Measurements from ENCODE around the gene USO1. TPM values are rescaled to one million over a fixed set of nuclear protein-coding genes. Genes with fewer than 3 reads are reported as not detected.
"Not testable (repeated sequence)": the region's sequence is repeated elsewhere in the genome, so short reads cannot be mapped to it uniquely, and the experiment has no call there.

Gene USO1
- total RNA-seq, 1 donor from 2014 or later, result 48.5 TPM

- no peaks in the 10 kb centered on the region for H3K4me1 Mint-ChIP-seq (ENCODE audit: unreplicated experiment)
- no peak overlapping the region for H3K27ac Mint-ChIP-seq (ENCODE audit: unreplicated experiment)
- H3K27me3 Mint-ChIP-seq (ENCODE audit: unreplicated experiment), result no peaks in the 10 kb centered on the region
- H3K9me3 Mint-ChIP-seq (ENCODE audit: unreplicated experiment), result no peaks in the 10 kb centered on the region
- H3K36me3 Mint-ChIP-seq (ENCODE audit: low read depth, unreplicated experiment), result no peaks in the 10 kb centered on the region
- no peak for DNase-seq (ENCODE audit: low spot score)
- TF ChIP-seq CTCF (IDR thresholded peaks at IDR 0.05; ENCODE audit: unreplicated experiment), result no peak
- H3K4me3 Mint-ChIP-seq (ENCODE audit: unreplicated experiment), result no peak overlapping the region
These were observed 44.4 kb upstream of the USO1 start for GRCh38 chr4:75679876-75680575.

GRCh38 chr4:75683482-75684155, 40.8 kb upstream of the USO1 start:
- no peak overlapping the region for H3K27ac Mint-ChIP-seq (ENCODE audit: unreplicated experiment)
- no peaks in the 10 kb centered on the region for H3K9me3 Mint-ChIP-seq (ENCODE audit: unreplicated experiment)
- no peak overlapping the region for H3K4me3 Mint-ChIP-seq (ENCODE audit: unreplicated experiment)
- no peaks in the 10 kb centered on the region for H3K36me3 Mint-ChIP-seq (ENCODE audit: low read depth, unreplicated experiment)
- peaks cover 3% of the 10 kb centered on the region for H3K27me3 Mint-ChIP-seq (ENCODE audit: unreplicated experiment)
- H3K4me1 Mint-ChIP-seq (ENCODE audit: unreplicated experiment), result no peaks in the 10 kb centered on the region
- DNase-seq (ENCODE audit: low spot score), result no peak
- no peak for TF ChIP-seq CTCF (IDR thresholded peaks at IDR 0.05; ENCODE audit: unreplicated experiment)

GRCh38 chr4:75685546-75686189, 38.7 kb upstream of the USO1 start:
- no peak overlapping the region for H3K4me3 Mint-ChIP-seq (ENCODE audit: unreplicated experiment)
- no peaks in the 10 kb centered on the region for H3K36me3 Mint-ChIP-seq (ENCODE audit: low read depth, unreplicated experiment)
- peaks cover 6% of the 10 kb centered on the region for H3K27me3 Mint-ChIP-seq (ENCODE audit: unreplicated experiment)
- H3K27ac Mint-ChIP-seq (ENCODE audit: unreplicated experiment), result no peak overlapping the region
- H3K9me3 Mint-ChIP-seq (ENCODE audit: unreplicated experiment), result no peaks in the 10 kb centered on the region
- no peak for DNase-seq (ENCODE audit: low spot score)
- H3K4me1 Mint-ChIP-seq (ENCODE audit: unreplicated experiment), result no peaks in the 10 kb centered on the region
- no peak for TF ChIP-seq CTCF (IDR thresholded peaks at IDR 0.05; ENCODE audit: unreplicated experiment)

GRCh38 chr4:75686346-75686745, 38.0 kb upstream of the USO1 start:
- Mint-ChIP-seq H3K27me3 (ENCODE audit: unreplicated experiment) (peaks cover 6% of the 10 kb centered on the region), H3K36me3 (ENCODE audit: low read depth, unreplicated experiment) (no peaks in the 10 kb centered on the region), H3K4me3 (ENCODE audit: unreplicated experiment) (no peak overlapping the region), H3K9me3 (ENCODE audit: unreplicated experiment) (no peaks in the 10 kb centered on the region), H3K27ac (ENCODE audit: unreplicated experiment) (no peak overlapping the region), H3K4me1 (ENCODE audit: unreplicated experiment) (no peaks in the 10 kb centered on the region)
- TF ChIP-seq CTCF (IDR thresholded peaks at IDR 0.05; ENCODE audit: unreplicated experiment), result no peak
- DNase-seq (ENCODE audit: low spot score), result no peak

- not testable (repeated sequence) for H3K27me3 Mint-ChIP-seq (ENCODE audit: unreplicated experiment); DNase-seq (ENCODE audit: low spot score); H3K4me3 Mint-ChIP-seq (ENCODE audit: unreplicated experiment); H3K27ac Mint-ChIP-seq (ENCODE audit: unreplicated experiment); H3K36me3 Mint-ChIP-seq (ENCODE audit: low read depth, unreplicated experiment); H3K4me1 Mint-ChIP-seq (ENCODE audit: unreplicated experiment); H3K9me3 Mint-ChIP-seq (ENCODE audit: unreplicated experiment)
These were observed 37.3 kb upstream of the USO1 start for GRCh38 chr4:75687125-75687524.

GRCh38 chr4:75692066-75692465, 32.3 kb upstream of the USO1 start:
- DNase-seq (ENCODE audit: low spot score); H3K4me3 Mint-ChIP-seq (ENCODE audit: unreplicated experiment); H3K27ac Mint-ChIP-seq (ENCODE audit: unreplicated experiment); H3K36me3 Mint-ChIP-seq (ENCODE audit: low read depth, unreplicated experiment); H3K9me3 Mint-ChIP-seq (ENCODE audit: unreplicated experiment); H3K27me3 Mint-ChIP-seq (ENCODE audit: unreplicated experiment); H3K4me1 Mint-ChIP-seq (ENCODE audit: unreplicated experiment): not testable (repeated sequence)

Data from endothelial cell (in vitro differentiated cells).